ACHN (cell line): Measurements from ENCODE around the gene CYP27C1.
A peak's percentile ranks its signal among the peaks of the same experiment; 100 is the strongest.
"Not testable (repeated sequence)": the region's sequence is repeated elsewhere in the genome, so short reads cannot be mapped to it uniquely, and the experiment has no call there.

Experiments used
- DNase-seq: peaks from one replicate; pipeline ENCODE4 v3.0.0-alpha.2; 2015
- in situ Hi-C: cut with HindIII; loops from 2 replicates; pipeline ENCODE4 v1.10.0; 2017; ENCODE audit warnings: low sequenced_read_pairs, low pct_ligation_motif_present, low pct_unique_long_range_greater_than_20kb

Gene CYP27C1

GRCh38 chr2:127226520-127227263, 6.6 kb upstream of the CYP27C1 start:
- peak; percentile 17 for DNase-seq
- in situ Hi-C loops: no loop called here

DNA sequence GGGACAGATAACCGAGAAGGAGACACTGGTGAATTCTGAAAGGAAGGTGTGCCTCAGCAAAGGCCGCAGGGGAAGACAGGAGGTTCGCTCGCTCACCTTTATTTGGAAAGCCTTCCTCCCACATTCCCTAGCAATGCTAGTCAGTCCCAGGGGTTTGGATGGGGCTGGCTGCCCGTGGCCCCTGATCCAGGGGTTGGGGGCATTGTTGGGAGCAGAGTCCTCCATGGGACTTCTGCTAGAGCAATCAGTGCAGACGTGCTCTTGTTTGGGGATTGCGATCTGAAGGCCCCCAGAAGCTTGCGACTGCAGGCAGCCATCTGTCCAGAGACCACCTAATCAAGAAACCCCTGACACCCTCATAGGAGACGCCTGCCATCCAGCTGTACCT, 6.0 kb upstream of the CYP27C1 start:
- DNase-seq: no peak
- in situ Hi-C loops: no loop called here

- DNase-seq: no peak
- in situ Hi-C loops: no loop called here
Measured at GRCh38 chr2:127225186-127225960, 5.3 kb upstream of the CYP27C1 start.

GRCh38 chr2:127224135-127224534, 4.0 kb upstream of the CYP27C1 start:
- in situ Hi-C loops, DNase-seq: not testable (repeated sequence)

- in situ Hi-C loops: no loop called here
- no peak for DNase-seq
Measured at GRCh38 chr2:127220768-127221527, 849 bp upstream of the CYP27C1 start.

DNA sequence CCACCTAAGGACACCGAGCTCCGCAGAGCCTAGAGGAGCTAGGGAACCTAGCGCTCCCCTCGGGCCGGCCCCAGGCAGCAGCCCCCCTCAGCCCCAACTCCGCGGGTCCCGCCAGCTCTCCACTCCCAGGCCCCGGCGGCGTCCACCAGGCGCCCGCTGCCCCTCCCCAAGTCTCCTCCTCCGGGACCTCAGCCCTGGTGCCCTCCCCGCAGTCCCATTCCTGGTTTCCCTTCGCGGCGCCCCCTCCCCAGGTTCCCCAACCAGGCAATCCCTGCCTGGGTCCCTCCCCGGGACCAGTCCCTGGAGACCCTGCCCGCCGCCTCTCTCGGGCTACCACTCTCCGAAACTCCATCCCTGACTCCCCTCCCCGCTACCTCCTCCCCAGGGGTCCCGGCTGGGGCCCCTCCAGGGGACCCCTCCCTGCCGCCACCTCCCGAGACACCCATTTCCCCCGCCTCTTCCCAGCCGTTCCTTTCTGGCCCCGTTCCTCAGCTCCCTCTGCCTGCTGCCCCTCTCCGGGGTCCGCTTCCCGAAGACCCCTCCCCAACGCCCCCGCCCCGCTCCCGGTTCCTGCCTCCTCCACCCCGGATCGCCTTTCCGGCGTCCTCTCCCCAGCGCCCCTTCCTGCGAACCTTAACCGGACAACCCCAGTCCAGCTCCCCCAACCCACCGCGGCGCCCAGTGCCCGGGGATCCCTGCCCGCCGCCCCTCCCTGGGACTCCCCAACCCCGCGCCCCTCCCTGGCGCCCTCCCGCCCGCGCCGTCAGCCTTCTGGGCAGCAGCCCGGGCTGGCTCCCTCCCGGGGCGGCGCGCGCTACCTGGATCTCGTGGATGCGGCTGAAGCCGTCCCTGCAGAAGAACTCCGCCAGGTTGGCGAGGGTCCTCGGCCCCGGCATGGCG, 678 bp downstream of the CYP27C1 start:
- in situ Hi-C loops: no loop called here
- no peak for DNase-seq

DNA sequence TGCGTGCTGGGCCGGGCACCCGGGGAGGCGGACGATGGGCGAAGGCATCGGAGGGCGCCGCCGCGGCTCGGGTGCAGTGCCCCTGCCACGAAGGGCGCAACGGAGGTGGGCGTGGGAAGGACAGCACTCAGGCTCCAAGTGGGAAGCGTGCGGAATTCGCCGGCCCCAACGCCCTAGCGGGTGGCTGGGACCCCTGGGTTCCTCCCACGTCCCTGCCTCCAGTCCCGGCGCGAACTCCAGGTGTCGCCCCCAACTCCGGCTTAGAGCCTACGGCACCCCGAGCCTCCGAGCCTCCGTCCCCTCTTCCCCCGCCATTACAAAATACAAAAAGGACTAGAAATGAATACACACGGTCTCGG, 1.3 kb downstream of the CYP27C1 start:
- DNase-seq: no peak
- in situ Hi-C loops: no loop called here

DNA sequence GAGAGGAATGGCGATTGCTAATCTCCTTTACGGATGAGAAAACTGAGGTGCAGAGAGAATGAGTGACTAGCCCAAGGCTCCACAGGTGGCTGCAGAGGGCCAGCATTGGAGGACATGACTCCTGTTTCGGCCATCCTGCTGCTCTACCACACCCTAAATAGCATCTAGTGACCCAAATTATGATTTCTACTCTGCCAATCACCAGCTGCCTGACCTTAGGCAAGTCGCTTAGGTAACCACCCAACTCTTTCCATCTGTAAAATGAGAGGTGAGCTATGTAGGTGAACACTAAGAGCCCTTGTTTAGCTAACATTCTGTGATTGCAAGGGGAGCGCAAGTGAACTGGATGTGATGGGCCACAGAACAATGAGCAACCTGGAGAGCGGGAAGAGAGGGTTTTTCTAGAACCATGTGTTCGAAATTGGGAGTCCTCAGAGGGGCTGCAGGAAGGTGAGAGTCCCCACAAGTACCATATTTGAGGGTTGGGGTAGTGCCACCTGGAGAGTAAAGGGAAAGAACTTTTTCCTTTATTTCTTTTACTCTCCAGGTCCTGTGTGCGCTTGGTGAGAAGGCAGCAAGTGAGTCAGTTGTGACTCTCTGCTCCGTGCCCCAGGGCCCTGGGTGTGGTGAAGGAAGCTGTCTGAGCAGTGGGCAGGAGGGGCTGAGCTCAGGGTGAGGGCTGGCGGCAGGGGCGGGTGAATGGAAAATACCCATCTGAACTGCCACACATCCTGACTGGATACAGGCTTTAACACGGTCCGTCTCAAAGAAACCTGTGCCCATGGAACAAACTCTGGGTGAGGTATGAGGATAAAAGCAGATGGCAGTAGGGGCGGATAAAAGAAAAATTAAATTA, 2.4 kb downstream of the CYP27C1 start:
- no peak for DNase-seq
- in situ Hi-C loops: no loop called here

- in situ Hi-C loops: no loop called here
- DNase-seq: no peak
Measured at GRCh38 chr2:127216593-127216992, 3.5 kb downstream of the CYP27C1 start.

- no peak for DNase-seq
- in situ Hi-C loops: no loop called here
Measured at GRCh38 chr2:127216095-127216494, 4.0 kb downstream of the CYP27C1 start.

- in situ Hi-C loops: not testable (repeated sequence)
Measured at GRCh38 chr2:127214201-127214600, 5.9 kb downstream of the CYP27C1 start.

DNA sequence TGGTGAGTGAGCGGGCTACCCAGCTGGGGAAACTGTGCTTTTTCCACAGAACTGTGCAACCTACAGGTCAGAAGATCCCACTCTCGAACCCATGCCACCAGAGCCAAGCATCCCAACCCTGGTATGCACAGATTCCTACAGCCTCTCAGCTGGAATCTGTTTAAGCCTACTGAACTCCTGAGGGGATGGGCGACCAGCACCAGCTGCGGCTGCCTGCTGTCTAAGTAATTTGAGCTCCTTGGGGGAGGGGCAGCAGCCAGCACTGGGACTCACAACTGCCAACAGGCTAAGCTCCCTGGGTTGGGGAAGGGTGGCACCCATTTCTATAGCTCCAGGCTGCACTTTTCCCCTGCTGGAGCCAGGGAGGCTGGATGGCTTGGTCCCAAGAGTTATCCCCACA, 11.8 kb downstream of the CYP27C1 start:
- in situ Hi-C loops: no loop called here
- DNase-seq: no peak

More at GRCh38 chr2:127214201-127214600, 5.9 kb downstream of the CYP27C1 start:
- DNase-seq: not testable (repeated sequence)

GRCh38 chr2:127205218-127206125, 14.6 kb downstream of the CYP27C1 start:
- no peak for DNase-seq
- in situ Hi-C loops: no loop called here

DNA sequence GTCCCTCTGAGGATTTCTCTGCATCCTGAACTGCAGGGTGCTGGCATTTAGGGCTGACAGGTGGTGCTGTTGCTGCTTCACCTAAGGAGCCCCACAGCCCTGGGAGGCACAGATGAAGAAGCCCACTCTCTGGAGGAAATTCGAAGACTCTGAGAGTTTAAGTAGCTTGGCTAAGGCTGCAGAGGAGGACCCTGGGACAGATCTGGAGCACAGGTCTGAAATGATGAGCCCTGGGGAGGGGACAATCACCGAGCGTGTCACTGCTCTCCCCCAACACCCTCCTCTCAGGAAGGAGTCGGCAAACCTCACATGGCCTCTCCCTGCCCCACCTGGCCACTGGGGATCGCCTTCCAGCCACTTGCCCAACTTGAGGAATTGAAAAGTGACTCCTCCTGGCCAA, 18.6 kb downstream of the CYP27C1 start:
- no peak for DNase-seq
- in situ Hi-C loops: no loop called here

- in situ Hi-C loops: no loop called here
- no peak for DNase-seq
Measured at GRCh38 chr2:127200962-127201361, 19.1 kb downstream of the CYP27C1 start.

GRCh38 chr2:127199223-127199622, 20.9 kb downstream of the CYP27C1 start:
- DNase-seq: no peak
- in situ Hi-C loops: no loop called here
